GM23338 (cell line): Measurements from ENCODE around the gene CAMTA1.

ENCODE experiments used
- CREB1 ChIP-seq: fragments of 250-450 bp; sonication (Bioruptor Pico); IDR thresholded peaks from 2 replicates; pipeline ENCODE4 v1.5.0; 2020; ENCODE audit warnings: low read depth, mild to moderate bottlenecking, moderate library complexity
- EZH2 ChIP-seq: fragments of 200-600 bp; sonication (generic); IDR thresholded peaks from one replicate; pipeline ENCODE4 v1.8.0; 2017; ENCODE audit warnings: antibody characterized with exemption, mild to moderate bottlenecking, low read depth; ENCODE audit not compliant: unreplicated experiment
- EZH2phosphoT487 ChIP-seq: fragments of 200-600 bp; sonication (generic); IDR thresholded peaks from one replicate; pipeline ENCODE4 v1.8.1; 2018; ENCODE audit warnings: antibody characterized with exemption; ENCODE audit not compliant: unreplicated experiment
- JUNB ChIP-seq: IDR thresholded peaks from one replicate; pipeline ENCODE4 v1.6.1; 2016; ENCODE audit warnings: antibody characterized with exemption; ENCODE audit not compliant: unreplicated experiment
- POLR2AphosphoS5 ChIP-seq: IDR thresholded peaks from 2 replicates; pipeline ENCODE4 v1.6.1; 2016; ENCODE audit warnings: antibody characterized with exemption, low read depth
- STAT1 ChIP-seq: IDR thresholded peaks from one replicate; pipeline ENCODE4 v1.6.1; 2016; ENCODE audit warnings: antibody characterized with exemption; ENCODE audit not compliant: unreplicated experiment
- ZNF114 ChIP-seq: fragments of 250-450 bp; sonication (Bioruptor Pico); IDR thresholded peaks from 2 replicates; pipeline ENCODE4 v1.5.0; 2020; ENCODE audit warnings: mild to moderate bottlenecking, moderate library complexity
- ZNF331 ChIP-seq: fragments of 250-450 bp; sonication (Bioruptor Pico); IDR thresholded peaks from 2 replicates; pipeline ENCODE4 v1.5.0; 2020; ENCODE audit warnings: low read depth, mild to moderate bottlenecking, moderate library complexity
- TF ChIP-seq, protein P1 (sequence below), 2 experiments: fragments of 200-600 bp in 1 of 2; sonication (generic) in 1 of 2; conservative IDR thresholded peaks; 2 replicates each; pipeline versions ENCODE4 v1.5.1 to v1.6.1; 2016 to 2017; ENCODE audit warnings: antibody characterized with exemption in 2 of 2, low read depth in 2 of 2, mild to moderate bottlenecking in 2 of 2, moderate library complexity in 1 of 2
- TF ChIP-seq, protein P2 (sequence below): IDR thresholded peaks from one replicate; pipeline ENCODE4 v1.6.1; 2018; ENCODE audit warnings: antibody characterized with exemption; ENCODE audit not compliant: unreplicated experiment
- TF ChIP-seq, protein P3 (sequence below): IDR thresholded peaks from 2 replicates; pipeline ENCODE4 v1.6.1; 2016; ENCODE audit warnings: antibody characterized with exemption
- TF ChIP-seq, protein P4 (sequence below): fragments of 250-450 bp; sonication (Bioruptor Pico); IDR thresholded peaks from 2 replicates; pipeline ENCODE4 v1.5.0; 2020; ENCODE audit warnings: mild to moderate bottlenecking, moderate library complexity

DNA sequence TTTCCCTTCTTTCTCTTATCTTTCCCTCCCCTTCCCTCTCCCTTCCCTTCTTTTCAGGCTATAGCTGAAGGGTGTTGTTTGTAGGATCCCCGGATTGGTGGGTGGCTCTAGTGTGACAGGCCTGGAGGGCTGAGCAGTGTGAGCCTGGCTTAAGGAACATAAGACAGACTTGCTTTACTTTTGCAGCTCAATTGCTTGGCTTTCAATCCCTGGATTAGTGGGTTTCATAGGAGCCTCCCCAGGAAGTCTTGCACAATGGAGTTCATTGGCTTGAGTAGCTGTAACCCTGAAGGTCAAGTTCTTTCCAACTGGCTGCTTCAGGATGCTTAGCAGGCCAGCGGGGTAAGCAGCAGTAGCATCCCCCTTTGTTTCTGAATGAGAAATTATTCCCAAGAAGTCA, 126.7 kb downstream of the CAMTA1 start:
- TF ChIP-seq POLR2AphosphoS5 (no peak), EZH2 (no peak), CREB1 (no peak), EZH2phosphoT487 (no peak), JUNB (no peak), ZNF114 (CRISPR knock-in tag) (no peak), STAT1 (no peak), ZNF331 (CRISPR knock-in tag) (no peak)
- TF ChIP-seq, protein P1, sequence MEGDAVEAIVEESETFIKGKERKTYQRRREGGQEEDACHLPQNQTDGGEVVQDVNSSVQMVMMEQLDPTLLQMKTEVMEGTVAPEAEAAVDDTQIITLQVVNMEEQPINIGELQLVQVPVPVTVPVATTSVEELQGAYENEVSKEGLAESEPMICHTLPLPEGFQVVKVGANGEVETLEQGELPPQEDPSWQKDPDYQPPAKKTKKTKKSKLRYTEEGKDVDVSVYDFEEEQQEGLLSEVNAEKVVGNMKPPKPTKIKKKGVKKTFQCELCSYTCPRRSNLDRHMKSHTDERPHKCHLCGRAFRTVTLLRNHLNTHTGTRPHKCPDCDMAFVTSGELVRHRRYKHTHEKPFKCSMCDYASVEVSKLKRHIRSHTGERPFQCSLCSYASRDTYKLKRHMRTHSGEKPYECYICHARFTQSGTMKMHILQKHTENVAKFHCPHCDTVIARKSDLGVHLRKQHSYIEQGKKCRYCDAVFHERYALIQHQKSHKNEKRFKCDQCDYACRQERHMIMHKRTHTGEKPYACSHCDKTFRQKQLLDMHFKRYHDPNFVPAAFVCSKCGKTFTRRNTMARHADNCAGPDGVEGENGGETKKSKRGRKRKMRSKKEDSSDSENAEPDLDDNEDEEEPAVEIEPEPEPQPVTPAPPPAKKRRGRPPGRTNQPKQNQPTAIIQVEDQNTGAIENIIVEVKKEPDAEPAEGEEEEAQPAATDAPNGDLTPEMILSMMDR (conservative IDR thresholded peaks at IDR 0.05; ENCODE audit: low read depth in 2 of 2), result no peak
- TF ChIP-seq, protein P2, sequence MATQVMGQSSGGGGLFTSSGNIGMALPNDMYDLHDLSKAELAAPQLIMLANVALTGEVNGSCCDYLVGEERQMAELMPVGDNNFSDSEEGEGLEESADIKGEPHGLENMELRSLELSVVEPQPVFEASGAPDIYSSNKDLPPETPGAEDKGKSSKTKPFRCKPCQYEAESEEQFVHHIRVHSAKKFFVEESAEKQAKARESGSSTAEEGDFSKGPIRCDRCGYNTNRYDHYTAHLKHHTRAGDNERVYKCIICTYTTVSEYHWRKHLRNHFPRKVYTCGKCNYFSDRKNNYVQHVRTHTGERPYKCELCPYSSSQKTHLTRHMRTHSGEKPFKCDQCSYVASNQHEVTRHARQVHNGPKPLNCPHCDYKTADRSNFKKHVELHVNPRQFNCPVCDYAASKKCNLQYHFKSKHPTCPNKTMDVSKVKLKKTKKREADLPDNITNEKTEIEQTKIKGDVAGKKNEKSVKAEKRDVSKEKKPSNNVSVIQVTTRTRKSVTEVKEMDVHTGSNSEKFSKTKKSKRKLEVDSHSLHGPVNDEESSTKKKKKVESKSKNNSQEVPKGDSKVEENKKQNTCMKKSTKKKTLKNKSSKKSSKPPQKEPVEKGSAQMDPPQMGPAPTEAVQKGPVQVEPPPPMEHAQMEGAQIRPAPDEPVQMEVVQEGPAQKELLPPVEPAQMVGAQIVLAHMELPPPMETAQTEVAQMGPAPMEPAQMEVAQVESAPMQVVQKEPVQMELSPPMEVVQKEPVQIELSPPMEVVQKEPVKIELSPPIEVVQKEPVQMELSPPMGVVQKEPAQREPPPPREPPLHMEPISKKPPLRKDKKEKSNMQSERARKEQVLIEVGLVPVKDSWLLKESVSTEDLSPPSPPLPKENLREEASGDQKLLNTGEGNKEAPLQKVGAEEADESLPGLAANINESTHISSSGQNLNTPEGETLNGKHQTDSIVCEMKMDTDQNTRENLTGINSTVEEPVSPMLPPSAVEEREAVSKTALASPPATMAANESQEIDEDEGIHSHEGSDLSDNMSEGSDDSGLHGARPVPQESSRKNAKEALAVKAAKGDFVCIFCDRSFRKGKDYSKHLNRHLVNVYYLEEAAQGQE, result no peak
- TF ChIP-seq, protein P3, sequence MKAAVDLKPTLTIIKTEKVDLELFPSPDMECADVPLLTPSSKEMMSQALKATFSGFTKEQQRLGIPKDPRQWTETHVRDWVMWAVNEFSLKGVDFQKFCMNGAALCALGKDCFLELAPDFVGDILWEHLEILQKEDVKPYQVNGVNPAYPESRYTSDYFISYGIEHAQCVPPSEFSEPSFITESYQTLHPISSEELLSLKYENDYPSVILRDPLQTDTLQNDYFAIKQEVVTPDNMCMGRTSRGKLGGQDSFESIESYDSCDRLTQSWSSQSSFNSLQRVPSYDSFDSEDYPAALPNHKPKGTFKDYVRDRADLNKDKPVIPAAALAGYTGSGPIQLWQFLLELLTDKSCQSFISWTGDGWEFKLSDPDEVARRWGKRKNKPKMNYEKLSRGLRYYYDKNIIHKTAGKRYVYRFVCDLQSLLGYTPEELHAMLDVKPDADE, result no peak
- TF ChIP-seq, protein P4, sequence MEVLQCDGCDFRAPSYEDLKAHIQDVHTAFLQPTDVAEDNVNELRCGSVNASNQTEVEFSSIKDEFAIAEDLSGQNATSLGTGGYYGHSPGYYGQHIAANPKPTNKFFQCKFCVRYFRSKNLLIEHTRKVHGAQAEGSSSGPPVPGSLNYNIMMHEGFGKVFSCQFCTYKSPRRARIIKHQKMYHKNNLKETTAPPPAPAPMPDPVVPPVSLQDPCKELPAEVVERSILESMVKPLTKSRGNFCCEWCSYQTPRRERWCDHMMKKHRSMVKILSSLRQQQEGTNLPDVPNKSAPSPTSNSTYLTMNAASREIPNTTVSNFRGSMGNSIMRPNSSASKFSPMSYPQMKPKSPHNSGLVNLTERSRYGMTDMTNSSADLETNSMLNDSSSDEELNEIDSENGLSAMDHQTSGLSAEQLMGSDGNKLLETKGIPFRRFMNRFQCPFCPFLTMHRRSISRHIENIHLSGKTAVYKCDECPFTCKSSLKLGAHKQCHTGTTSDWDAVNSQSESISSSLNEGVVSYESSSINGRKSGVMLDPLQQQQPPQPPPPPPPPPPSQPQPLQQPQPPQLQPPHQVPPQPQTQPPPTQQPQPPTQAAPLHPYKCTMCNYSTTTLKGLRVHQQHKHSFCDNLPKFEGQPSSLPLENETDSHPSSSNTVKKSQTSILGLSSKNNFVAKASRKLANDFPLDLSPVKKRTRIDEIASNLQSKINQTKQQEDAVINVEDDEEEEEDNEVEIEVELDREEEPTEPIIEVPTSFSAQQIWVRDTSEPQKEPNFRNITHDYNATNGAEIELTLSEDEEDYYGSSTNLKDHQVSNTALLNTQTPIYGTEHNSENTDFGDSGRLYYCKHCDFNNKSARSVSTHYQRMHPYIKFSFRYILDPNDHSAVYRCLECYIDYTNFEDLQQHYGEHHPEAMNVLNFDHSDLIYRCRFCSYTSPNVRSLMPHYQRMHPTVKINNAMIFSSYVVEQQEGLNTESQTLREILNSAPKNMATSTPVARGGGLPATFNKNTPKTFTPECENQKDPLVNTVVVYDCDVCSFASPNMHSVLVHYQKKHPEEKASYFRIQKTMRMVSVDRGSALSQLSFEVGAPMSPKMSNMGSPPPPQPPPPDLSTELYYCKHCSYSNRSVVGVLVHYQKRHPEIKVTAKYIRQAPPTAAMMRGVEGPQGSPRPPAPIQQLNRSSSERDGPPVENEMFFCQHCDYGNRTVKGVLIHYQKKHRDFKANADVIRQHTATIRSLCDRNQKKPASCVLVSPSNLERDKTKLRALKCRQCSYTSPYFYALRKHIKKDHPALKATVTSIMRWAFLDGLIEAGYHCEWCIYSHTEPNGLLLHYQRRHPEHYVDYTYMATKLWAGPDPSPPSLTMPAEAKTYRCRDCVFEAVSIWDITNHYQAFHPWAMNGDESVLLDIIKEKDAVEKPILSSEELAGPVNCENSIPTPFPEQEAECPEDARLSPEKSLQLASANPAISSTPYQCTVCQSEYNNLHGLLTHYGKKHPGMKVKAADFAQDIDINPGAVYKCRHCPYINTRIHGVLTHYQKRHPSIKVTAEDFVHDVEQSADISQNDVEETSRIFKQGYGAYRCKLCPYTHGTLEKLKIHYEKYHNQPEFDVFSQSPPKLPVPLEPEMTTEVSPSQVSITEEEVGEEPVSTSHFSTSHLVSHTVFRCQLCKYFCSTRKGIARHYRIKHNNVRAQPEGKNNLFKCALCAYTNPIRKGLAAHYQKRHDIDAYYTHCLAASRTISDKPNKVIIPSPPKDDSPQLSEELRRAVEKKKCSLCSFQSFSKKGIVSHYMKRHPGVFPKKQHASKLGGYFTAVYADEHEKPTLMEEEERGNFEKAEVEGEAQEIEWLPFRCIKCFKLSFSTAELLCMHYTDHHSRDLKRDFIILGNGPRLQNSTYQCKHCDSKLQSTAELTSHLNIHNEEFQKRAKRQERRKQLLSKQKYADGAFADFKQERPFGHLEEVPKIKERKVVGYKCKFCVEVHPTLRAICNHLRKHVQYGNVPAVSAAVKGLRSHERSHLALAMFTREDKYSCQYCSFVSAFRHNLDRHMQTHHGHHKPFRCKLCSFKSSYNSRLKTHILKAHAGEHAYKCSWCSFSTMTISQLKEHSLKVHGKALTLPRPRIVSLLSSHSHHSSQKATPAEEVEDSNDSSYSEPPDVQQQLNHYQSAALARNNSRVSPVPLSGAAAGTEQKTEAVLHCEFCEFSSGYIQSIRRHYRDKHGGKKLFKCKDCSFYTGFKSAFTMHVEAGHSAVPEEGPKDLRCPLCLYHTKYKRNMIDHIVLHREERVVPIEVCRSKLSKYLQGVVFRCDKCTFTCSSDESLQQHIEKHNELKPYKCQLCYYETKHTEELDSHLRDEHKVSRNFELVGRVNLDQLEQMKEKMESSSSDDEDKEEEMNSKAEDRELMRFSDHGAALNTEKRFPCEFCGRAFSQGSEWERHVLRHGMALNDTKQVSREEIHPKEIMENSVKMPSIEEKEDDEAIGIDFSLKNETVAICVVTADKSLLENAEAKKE (CRISPR knock-in tag), result no peak
